Breast epithelium (tissue), 3 donors: ENCODE data around the gene WDR37.

Experiments used
- POLR2A ChIP-seq: fragments of 450-650 bp; IDR thresholded peaks from one replicate; pipeline ENCODE4 v1.6.1; 2016; ENCODE audit warnings: antibody characterized with exemption, mild to moderate bottlenecking, moderate library complexity
- POLR2AphosphoS5 ChIP-seq, 3 donors: sonication (generic); formaldehyde crosslinking; IDR thresholded peaks; one replicate each; pipeline ENCODE4 v1.6.1; 2017; ENCODE audit warnings: antibody characterized with exemption in 3 of 3
- TF ChIP-seq, protein P1 (sequence below), 3 donors: fragments of 450-650 bp; IDR thresholded peaks; one replicate each; pipeline ENCODE4 v1.5.1; 2016 to 2017; ENCODE audit warnings: antibody characterized with exemption in 3 of 3, mild to moderate bottlenecking in 3 of 3, moderate library complexity in 3 of 3

- TF ChIP-seq, protein P1, sequence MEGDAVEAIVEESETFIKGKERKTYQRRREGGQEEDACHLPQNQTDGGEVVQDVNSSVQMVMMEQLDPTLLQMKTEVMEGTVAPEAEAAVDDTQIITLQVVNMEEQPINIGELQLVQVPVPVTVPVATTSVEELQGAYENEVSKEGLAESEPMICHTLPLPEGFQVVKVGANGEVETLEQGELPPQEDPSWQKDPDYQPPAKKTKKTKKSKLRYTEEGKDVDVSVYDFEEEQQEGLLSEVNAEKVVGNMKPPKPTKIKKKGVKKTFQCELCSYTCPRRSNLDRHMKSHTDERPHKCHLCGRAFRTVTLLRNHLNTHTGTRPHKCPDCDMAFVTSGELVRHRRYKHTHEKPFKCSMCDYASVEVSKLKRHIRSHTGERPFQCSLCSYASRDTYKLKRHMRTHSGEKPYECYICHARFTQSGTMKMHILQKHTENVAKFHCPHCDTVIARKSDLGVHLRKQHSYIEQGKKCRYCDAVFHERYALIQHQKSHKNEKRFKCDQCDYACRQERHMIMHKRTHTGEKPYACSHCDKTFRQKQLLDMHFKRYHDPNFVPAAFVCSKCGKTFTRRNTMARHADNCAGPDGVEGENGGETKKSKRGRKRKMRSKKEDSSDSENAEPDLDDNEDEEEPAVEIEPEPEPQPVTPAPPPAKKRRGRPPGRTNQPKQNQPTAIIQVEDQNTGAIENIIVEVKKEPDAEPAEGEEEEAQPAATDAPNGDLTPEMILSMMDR (IDR thresholded peaks at IDR 0.05): no peak
- TF ChIP-seq POLR2A (no peak), POLR2AphosphoS5 (IDR thresholded peaks at IDR 0.05) (no peak)
These were observed 45.8 kb downstream of the WDR37 start for GRCh38 chr10:1101946-1102345.
